ENCODE data around the gene PDE4A.

PDE4A gene

DNA sequence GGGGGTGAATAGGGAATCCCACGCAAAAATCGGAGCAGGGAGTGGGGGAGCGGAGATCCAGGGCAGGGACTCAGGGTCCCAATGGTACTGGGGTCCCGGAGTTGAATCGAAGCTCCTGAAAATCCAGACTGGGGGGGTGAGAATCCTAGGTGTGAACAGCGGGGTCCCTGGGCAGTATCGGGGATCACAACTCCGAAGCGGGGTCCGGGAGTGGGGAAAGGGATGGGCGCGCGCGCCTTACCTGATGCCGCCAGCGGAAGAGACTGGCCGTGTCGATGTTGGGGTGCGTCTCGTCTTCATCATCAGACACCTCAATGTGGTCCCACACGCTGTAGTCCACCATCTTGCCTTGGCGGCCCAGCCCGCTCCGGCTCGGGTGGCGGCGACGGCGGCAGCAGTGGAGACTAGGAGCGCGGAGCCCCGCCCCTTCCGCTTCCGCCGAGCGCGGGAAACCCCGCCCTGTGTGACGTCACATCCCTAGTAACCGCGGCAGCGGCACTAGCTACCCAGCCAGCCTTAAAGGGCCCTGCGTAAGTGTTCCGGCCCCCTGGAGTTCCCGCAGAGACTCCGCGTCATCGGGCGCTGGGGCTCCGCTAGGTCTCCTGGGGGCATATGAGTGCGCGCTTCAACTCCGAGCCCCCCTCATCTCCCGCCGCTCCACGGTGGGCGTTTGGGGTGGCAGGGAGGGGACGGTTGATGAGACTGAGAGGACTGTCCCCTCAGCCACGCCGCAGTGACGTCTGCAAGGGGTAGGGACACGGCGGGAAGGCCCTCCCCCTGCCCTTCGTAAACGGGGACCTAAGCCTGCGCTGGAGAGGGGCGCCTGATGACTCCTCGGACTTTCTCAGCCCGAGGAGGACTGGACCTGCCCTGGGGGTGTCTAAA lies 17.0 kb upstream of the PDE4A start, which contains the start of gene CDC37:
Gene CDC37, minus strand, starts transcription at position 406 of the 885 bp plus-strand sequence. Its CDS starts 63 bp downstream, at position 343.
- peaks cover 57% of the 10 kb centered on the region for H3K4me1 ChIP-seq (ENCODE audit: insufficient read depth, low read length, severe bottlenecking)
- peak within 1 kb of the TSS; percentile 100 for H3K4me3 ChIP-seq (ENCODE audit: low read depth, low read length, poor library complexity, severe bottlenecking)
- no peaks in the 10 kb centered on the region; the same call in 1 of the 2 replicates for H3K27me3 ChIP-seq (ENCODE audit: insufficient read depth, low read length)
- H3F3A ChIP-seq (ENCODE audit: insufficient read depth, low read length), result no peaks in the 10 kb centered on the region
- no peak within 1 kb of the TSS for H2AFZ ChIP-seq (ENCODE audit: low read length)
- peak within 1 kb of the TSS; percentile 91 for H3K4me2 ChIP-seq (ENCODE audit: low read length)
- peak within 1 kb of the TSS; percentile 99 for H3K9ac ChIP-seq (ENCODE audit: low read length)
- no peak for TF ChIP-seq EZH2 (IDR thresholded peaks at IDR 0.05; ENCODE audit: borderline replicate concordance, low read length)
- TF ChIP-seq, protein P1, sequence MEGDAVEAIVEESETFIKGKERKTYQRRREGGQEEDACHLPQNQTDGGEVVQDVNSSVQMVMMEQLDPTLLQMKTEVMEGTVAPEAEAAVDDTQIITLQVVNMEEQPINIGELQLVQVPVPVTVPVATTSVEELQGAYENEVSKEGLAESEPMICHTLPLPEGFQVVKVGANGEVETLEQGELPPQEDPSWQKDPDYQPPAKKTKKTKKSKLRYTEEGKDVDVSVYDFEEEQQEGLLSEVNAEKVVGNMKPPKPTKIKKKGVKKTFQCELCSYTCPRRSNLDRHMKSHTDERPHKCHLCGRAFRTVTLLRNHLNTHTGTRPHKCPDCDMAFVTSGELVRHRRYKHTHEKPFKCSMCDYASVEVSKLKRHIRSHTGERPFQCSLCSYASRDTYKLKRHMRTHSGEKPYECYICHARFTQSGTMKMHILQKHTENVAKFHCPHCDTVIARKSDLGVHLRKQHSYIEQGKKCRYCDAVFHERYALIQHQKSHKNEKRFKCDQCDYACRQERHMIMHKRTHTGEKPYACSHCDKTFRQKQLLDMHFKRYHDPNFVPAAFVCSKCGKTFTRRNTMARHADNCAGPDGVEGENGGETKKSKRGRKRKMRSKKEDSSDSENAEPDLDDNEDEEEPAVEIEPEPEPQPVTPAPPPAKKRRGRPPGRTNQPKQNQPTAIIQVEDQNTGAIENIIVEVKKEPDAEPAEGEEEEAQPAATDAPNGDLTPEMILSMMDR (IDR thresholded peaks at IDR 0.05; ENCODE audit: low read length), result no peak
- H3K79me2 ChIP-seq (ENCODE audit: insufficient read depth, low read length), result peaks cover 15% of the 10 kb centered on the region
- no peaks in the 10 kb centered on the region for H3K9me2 ChIP-seq (ENCODE audit: low read depth, low read length)
- H3K9me3 ChIP-seq (ENCODE audit: low read length), result no peaks in the 10 kb centered on the region
- peaks cover 12% of the 10 kb centered on the region; the same call in 1 of the 2 replicates for H3K36me3 ChIP-seq (ENCODE audit: insufficient read depth, low read length)
- H4K20me1 ChIP-seq (ENCODE audit: insufficient read depth, low read length), result no peaks in the 10 kb centered on the region
- H3K27ac ChIP-seq (ENCODE audit: low read depth, low read length, poor library complexity, severe bottlenecking), result peak within 1 kb of the TSS; percentile 41

DNA sequence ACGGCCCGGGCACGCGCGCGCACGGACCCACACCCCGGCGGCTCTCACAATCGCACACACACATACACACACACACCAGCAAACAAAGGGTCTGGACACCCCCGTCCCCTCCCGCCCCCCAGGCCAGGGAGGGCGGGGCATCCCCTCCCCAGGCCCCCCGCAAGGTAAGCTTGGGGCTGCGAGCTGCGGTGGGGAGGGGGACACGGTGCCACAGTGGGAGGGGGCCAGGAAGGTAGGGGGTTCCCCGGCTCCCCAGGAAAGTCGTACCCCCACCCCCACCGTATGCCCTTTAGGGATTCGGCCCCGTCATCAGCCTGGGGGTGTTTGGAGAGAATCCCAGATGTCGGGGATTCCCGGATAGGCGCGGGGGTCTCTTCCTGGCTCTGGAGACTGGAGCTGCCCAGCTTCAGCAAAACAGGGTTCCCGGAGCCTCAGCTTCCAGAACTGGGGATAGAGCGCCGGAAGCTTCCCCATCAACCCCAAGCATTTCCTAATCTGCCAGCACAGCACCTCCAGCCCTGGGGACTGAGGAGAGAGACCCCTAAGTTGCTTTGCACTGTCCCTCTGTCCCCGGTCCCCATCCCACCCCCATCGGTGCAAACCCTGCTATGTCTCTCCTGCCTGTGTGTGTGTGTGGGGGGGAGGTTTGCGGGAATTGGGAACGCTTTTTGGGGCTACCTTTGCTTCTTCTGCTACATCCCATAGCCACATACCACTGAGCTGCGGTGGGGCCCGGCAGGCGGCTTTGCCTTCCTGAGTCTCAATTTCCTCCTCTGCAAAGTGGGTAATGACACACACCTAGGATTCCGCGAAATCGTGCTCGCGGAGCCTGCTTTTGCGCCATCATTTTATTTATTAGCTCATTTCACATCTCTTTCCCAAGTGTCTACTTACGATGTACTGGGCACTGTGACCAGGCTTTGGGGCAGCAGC lies 15.2 kb upstream of the PDE4A start:
- H3K4me1 ChIP-seq (ENCODE audit: insufficient read depth, low read length, severe bottlenecking), result peaks cover 48% of the 10 kb centered on the region
- no peak overlapping the region for H3K4me2 ChIP-seq (ENCODE audit: low read length)
- no peak overlapping the region for H2AFZ ChIP-seq (ENCODE audit: low read length)
- peaks cover 3% of the 10 kb centered on the region; the same call in 1 of the 2 replicates for H3K36me3 ChIP-seq (ENCODE audit: insufficient read depth, low read length)
- H3K9me3 ChIP-seq (ENCODE audit: low read length), result no peaks in the 10 kb centered on the region
- no peaks in the 10 kb centered on the region for H3K9me2 ChIP-seq (ENCODE audit: low read depth, low read length)
- H3K27me3 ChIP-seq (ENCODE audit: insufficient read depth, low read length), result no peaks in the 10 kb centered on the region; the same call in 1 of the 2 replicates
- H4K20me1 ChIP-seq (ENCODE audit: insufficient read depth, low read length), result no peaks in the 10 kb centered on the region
- peaks cover 13% of the 10 kb centered on the region for H3K79me2 ChIP-seq (ENCODE audit: insufficient read depth, low read length)
- no peak overlapping the region for H3K4me3 ChIP-seq (ENCODE audit: low read depth, low read length, poor library complexity, severe bottlenecking)
- no peaks in the 10 kb centered on the region for H3F3A ChIP-seq (ENCODE audit: insufficient read depth, low read length)
- no peak for TF ChIP-seq EZH2 (IDR thresholded peaks at IDR 0.05; ENCODE audit: borderline replicate concordance, low read length)
- TF ChIP-seq, protein P1 (IDR thresholded peaks at IDR 0.05; ENCODE audit: low read length), result no peak
- no peak overlapping the region for H3K27ac ChIP-seq (ENCODE audit: low read depth, low read length, poor library complexity, severe bottlenecking)
- no peak overlapping the region for H3K9ac ChIP-seq (ENCODE audit: low read length)

DNA sequence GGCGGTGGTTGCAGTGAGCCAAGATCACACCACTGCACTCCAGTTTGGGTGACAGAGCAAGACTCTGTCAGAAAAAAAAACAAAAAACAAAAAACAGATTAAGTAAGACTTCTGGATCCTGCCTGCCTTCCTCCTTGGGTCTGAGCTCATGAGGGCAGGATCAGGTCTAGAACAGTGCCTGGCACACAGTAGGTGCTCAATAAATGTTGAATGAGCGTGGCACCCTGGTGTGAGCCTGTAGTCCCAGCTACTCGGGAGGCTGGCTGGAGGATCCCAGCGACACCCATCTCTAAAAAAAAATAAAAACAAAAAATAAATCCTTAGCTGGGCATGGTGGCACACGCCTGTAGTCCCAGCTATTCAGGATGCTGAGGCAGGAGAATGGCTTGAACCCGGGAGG lies 14.1 kb upstream of the PDE4A start:
- no peaks in the 10 kb centered on the region for H4K20me1 ChIP-seq (ENCODE audit: insufficient read depth, low read length)
- no peak overlapping the region for H2AFZ ChIP-seq (ENCODE audit: low read length)
- H3K27ac ChIP-seq (ENCODE audit: low read depth, low read length, poor library complexity, severe bottlenecking), result no peak overlapping the region
- peaks cover 42% of the 10 kb centered on the region for H3K4me1 ChIP-seq (ENCODE audit: insufficient read depth, low read length, severe bottlenecking)
- H3F3A ChIP-seq (ENCODE audit: insufficient read depth, low read length), result no peaks in the 10 kb centered on the region
- H3K36me3 ChIP-seq (ENCODE audit: insufficient read depth, low read length), result no peaks in the 10 kb centered on the region
- H3K79me2 ChIP-seq (ENCODE audit: insufficient read depth, low read length), result peaks cover 13% of the 10 kb centered on the region
- TF ChIP-seq, protein P1 (IDR thresholded peaks at IDR 0.05; ENCODE audit: low read length), result no peak
- TF ChIP-seq EZH2 (IDR thresholded peaks at IDR 0.05; ENCODE audit: borderline replicate concordance, low read length), result no peak
- no peak overlapping the region for H3K4me2 ChIP-seq (ENCODE audit: low read length)
- no peaks in the 10 kb centered on the region for H3K9me2 ChIP-seq (ENCODE audit: low read depth, low read length)
- H3K4me3 ChIP-seq (ENCODE audit: low read depth, low read length, poor library complexity, severe bottlenecking), result no peak overlapping the region
- no peaks in the 10 kb centered on the region for H3K9me3 ChIP-seq (ENCODE audit: low read length)
- no peaks in the 10 kb centered on the region; the same call in 1 of the 2 replicates for H3K27me3 ChIP-seq (ENCODE audit: insufficient read depth, low read length)
- H3K9ac ChIP-seq (ENCODE audit: low read length), result no peak overlapping the region
